ENCODE results near the gene COMMD6. TPM values are rescaled to one million over a fixed set of nuclear protein-coding genes. Genes with fewer than 3 reads are reported as not detected.
A peak's percentile ranks its signal among the peaks of the same experiment; 100 is the strongest.

Gene COMMD6
- total and polyA plus RNA-seq, 2 of the 13 experiments (the other 11 are each of a cell fraction or from before 2014, with no cell fraction given): 97.0 to 164 TPM

- TF ChIP-seq PATZ1 (CRISPR knock-in tag; IDR thresholded peaks at IDR 0.05) (peak; percentile 80), ZNF710 (CRISPR knock-in tag; IDR thresholded peaks at IDR 0.05; ENCODE audit: borderline replicate concordance) (peak; percentile 96), ZNF713 (CRISPR knock-in tag; IDR thresholded peaks at IDR 0.05) (no peak), ZNF672 (CRISPR knock-in tag; IDR thresholded peaks at IDR 0.05) (no peak), ZNF616 (CRISPR knock-in tag; IDR thresholded peaks at IDR 0.05; ENCODE audit: low read depth) (no peak), ZNF749 (CRISPR knock-in tag; IDR thresholded peaks at IDR 0.05; ENCODE audit: borderline replicate concordance) (no peak), ZFY (CRISPR knock-in tag; IDR thresholded peaks at IDR 0.05) (peak; percentile 55; the same call in 1 of the 2 replicates), MXD3 (CRISPR knock-in tag; IDR thresholded peaks at IDR 0.05) (0 out of 2 replicates have a peak, but pooled peaks have one; percentile 27), TGIF2 (CRISPR knock-in tag; IDR thresholded peaks at IDR 0.05) (peak; percentile 14; the same call in 1 of the 2 replicates), ZBTB37 (CRISPR knock-in tag; IDR thresholded peaks at IDR 0.05) (no peak), JARID2 (CRISPR knock-in tag; IDR thresholded peaks at IDR 0.05; ENCODE audit: insufficient replicate concordance) (peak; percentile 28), ZHX2 (IDR thresholded peaks at IDR 0.05; ENCODE audit: low read depth) (no peak), ZHX2 (CRISPR knock-in tag; IDR thresholded peaks at IDR 0.05; ENCODE audit: borderline replicate concordance) (no peak), GATAD1 (CRISPR knock-in tag; IDR thresholded peaks at IDR 0.05) (peak; percentile 56), IRF2 (CRISPR knock-in tag; IDR thresholded peaks at IDR 0.05) (peak; percentile 54), RBM22 (optimal IDR thresholded peaks at IDR 0.05; ENCODE audit: low read length) (no peak), GABPB1 (CRISPR knock-in tag; IDR thresholded peaks at IDR 0.05) (peak; percentile 68; the same call in 1 of the 2 replicates), KAT8 (CRISPR knock-in tag; IDR thresholded peaks at IDR 0.05) (peak; percentile 79; the same call in 1 of the 2 replicates)
Observed at GRCh38 chr13:75482070-75482819, 55.4 kb downstream of the COMMD6 start, which contains the start of gene TBC1D4 (continued).

Measured in HepG2 (cell line).